GM18951 (cell line): Measurements from ENCODE around the gene RUBCN.

Experiments used
- POLR2A ChIP-seq: IDR thresholded peaks from 4 replicates; pipeline ENCODE4 v1.6.1; 2011; ENCODE audit warnings: mild to moderate bottlenecking; ENCODE audit not compliant: insufficient read length, insufficient read depth; ENCODE audit errors: extremely low read depth
- in situ Hi-C: fragments of 300-500 bp; cut with MboI; formaldehyde crosslinking; loops from one replicate; pipeline ENCODE4 v1.12.0; 2022; ENCODE audit warnings: low sequenced_read_pairs, mixed read lengths, inconsistent platforms; ENCODE audit not compliant: unreplicated experiment

The RUBCN gene

GRCh38 chr3:197736491-197737318 is at the start of gene RUBCN:
TSS of gene RUBCN (minus strand) at chr3:197736904. CDS start at chr3:197736719, 185 bp downstream.
- TF ChIP-seq POLR2A: peak; percentile 75
- in situ Hi-C loops: no loop called here

DNA sequence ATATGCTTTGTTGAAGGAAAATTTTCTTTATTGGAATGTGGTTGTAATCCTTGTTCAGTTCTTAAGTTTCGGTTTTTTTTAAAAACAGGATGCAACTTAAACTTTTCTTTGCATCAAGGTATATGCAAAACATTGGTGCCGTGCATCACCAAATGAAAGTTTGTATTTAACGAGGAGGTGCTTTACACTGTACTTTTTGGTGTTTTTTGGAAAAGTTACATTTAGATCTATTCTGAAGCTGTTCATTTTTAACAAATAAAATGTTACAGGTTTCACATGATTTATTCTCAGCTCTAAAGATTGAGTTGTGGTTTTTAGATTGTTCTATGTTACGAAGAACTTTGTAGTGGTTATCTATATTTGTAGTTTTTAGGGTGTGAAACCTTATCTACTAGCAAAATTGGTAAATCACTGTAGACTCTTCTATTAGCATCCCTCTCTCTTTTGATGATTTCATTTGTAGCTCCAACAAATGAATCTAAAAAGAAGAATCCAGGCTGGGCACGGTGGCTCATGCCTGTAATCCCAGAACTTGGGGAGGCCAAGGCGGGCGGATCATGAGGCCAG is 47.4 kb upstream of the RUBCN start:
- no peak for TF ChIP-seq POLR2A
- in situ Hi-C loops: no loop called here

DNA sequence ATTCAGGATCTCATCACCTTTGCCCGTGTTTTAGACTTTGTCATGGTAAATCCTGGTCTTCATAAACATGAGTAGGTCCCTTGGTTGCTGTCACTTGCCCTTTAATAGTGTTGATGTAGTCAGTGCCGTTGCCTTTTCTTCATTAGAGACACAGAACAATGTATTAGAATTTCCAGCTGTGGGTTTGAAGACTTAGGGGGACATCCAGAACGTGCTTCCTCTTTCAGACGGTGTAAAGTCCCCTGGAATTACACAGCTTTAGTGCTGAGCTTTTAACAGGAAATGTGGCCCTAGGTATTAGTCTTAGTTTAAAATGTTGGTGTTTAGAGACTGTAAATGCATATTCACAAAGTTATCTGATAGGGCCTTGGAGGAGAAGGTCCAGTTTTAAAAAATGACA is 45.5 kb upstream of the RUBCN start:
- in situ Hi-C loops: no loop called here

DNA sequence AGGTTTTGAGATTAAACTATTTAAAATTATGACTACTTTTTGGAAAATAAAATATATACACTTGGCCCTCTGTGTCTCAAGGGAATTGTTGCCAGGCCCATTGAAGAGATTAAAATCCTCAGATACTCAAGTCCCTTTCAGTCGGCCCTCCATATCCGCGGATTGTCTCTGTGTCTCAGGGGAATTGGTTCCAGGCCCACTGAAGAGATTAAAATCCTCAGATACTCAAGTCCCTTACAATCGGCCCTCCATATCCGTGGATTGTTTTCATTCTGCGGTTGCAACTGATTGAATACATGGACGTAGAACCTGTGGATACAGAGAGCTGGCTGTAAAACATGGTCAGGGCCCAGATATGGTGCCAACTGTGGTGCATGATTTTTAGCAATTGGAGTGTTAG is 38.6 kb upstream of the RUBCN start:
- no peak for TF ChIP-seq POLR2A
- in situ Hi-C loops: no loop called here

More for the DNA sequence above, 45.5 kb upstream of the RUBCN start:
- no peak for TF ChIP-seq POLR2A

GRCh38 chr3:197761784-197762183 is 25.1 kb upstream of the RUBCN start:
- no peak for TF ChIP-seq POLR2A
- in situ Hi-C loops: no loop called here

DNA sequence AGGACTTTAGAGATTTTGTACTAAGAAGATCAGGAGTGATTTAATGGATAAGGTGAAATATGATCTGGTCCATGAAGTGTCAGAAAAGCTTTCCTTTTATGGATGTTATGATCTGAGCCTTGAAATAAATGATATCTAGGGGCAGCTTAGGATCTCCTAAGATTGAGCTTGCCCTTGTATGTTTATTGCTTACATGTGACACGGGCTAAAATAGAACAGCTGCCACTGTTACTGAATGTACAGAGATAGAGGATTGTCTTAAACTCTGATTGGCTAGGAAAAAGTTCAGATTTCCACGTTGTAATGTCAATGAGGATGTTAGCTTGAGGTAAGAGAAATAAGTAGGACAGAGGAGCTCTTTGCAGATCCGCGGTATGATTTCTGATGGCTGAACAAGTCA is 21.8 kb upstream of the RUBCN start:
- no peak for TF ChIP-seq POLR2A
- in situ Hi-C loops: no loop called here

- TF ChIP-seq POLR2A: no peak
- in situ Hi-C loops: no loop called here
These were observed 20.0 kb upstream of the RUBCN start for GRCh38 chr3:197756704-197757103.

- TF ChIP-seq POLR2A: no peak
- in situ Hi-C loops: no loop called here
These were observed 16.6 kb upstream of the RUBCN start for GRCh38 chr3:197753263-197753662.

GRCh38 chr3:197752107-197752506 is 15.4 kb upstream of the RUBCN start:
- in situ Hi-C loops: no loop called here
- TF ChIP-seq POLR2A: no peak

GRCh38 chr3:197750858-197751737 is 14.4 kb upstream of the RUBCN start:
- in situ Hi-C loops: no loop called here
- no peak for TF ChIP-seq POLR2A

GRCh38 chr3:197750396-197750831 is 13.7 kb upstream of the RUBCN start:
- in situ Hi-C loops: no loop called here
- peak; percentile 47 for TF ChIP-seq POLR2A

- in situ Hi-C loops: no loop called here
- TF ChIP-seq POLR2A: peak; percentile 79
These were observed 13.1 kb upstream of the RUBCN start, which contains the start of gene FYTTD1 for GRCh38 chr3:197749601-197750395. TSS of gene FYTTD1 (plus strand) at chr3:197749883. CDS start at chr3:197749972, 89 bp downstream.

GRCh38 chr3:197749315-197749600 is 12.6 kb upstream of the RUBCN start:
- no peak for TF ChIP-seq POLR2A
- in situ Hi-C loops: no loop called here
